Liver (tissue), 9 donors: ENCODE measurements around the gene CDH4. TPM values are rescaled to one million over a fixed set of nuclear protein-coding genes. Genes with fewer than 3 reads are reported as not detected.

Experiments used
- DNase-seq: peaks from one replicate; pipeline ENCODE4 v3.0.0-alpha.2; 2017; ENCODE audit warnings: low spot score
- H3K27ac ChIP-seq, 2 donors: one replicate each; pipeline ENCODE4 v1.7.0; 2013; ENCODE audit warnings: inconsistent platforms in 2 of 2, low read length in 2 of 2, control low read depth in 1 of 2, low read depth in 1 of 2, mild to moderate bottlenecking in 1 of 2
- H3K27me3 ChIP-seq, 4 donors: one replicate each; pipeline versions ENCODE4 v1.6.1 to v1.7.0; 2013; ENCODE audit warnings: low read length in 3 of 4, inconsistent platforms in 1 of 4, mild to moderate bottlenecking in 1 of 4, moderate library complexity in 1 of 4; ENCODE audit not compliant: control insufficient read depth in 4 of 4, insufficient read depth in 4 of 4
- H3K36me3 ChIP-seq, 4 donors: one replicate each; pipeline versions ENCODE4 v1.6.1 to v1.7.0; 2013; ENCODE audit warnings: low read length in 3 of 4, mild to moderate bottlenecking in 3 of 4, low read depth in 1 of 4, moderate library complexity in 1 of 4; ENCODE audit not compliant: control insufficient read depth in 4 of 4, insufficient read depth in 3 of 4
- H3K4me1 ChIP-seq, 4 donors: one replicate each; pipeline versions ENCODE4 v1.6.1 to v1.7.0; 2013; ENCODE audit warnings: low read length in 3 of 4, mild to moderate bottlenecking in 3 of 4, moderate library complexity in 1 of 4; ENCODE audit not compliant: control insufficient read depth in 4 of 4, insufficient read depth in 4 of 4
- H3K4me3 ChIP-seq, 3 donors: one replicate each; pipeline versions ENCODE4 v1.6.1 to v1.7.0; 2013; ENCODE audit warnings: low read length in 3 of 3, control low read depth in 1 of 3, low read depth in 1 of 3, mild to moderate bottlenecking in 1 of 3
- H3K9ac ChIP-seq, 2 donors: one replicate each; pipeline ENCODE4 v1.7.0; 2013; ENCODE audit warnings: low read length in 2 of 2, mild to moderate bottlenecking in 2 of 2, moderate library complexity in 2 of 2, control low read depth in 1 of 2, low read depth in 1 of 2
- H3K9me3 ChIP-seq, 4 donors: one replicate each; pipeline versions ENCODE4 v1.6.1 to v1.7.0; 2013; ENCODE audit warnings: low read length in 3 of 4; ENCODE audit not compliant: control insufficient read depth in 4 of 4
- EGR1 ChIP-seq, 2 donors: IDR thresholded peaks; 2 replicates each; pipeline ENCODE4 v1.6.1; 2016 to 2018; ENCODE audit warnings: antibody characterized with exemption in 2 of 2, low read depth in 2 of 2
- FOXA1 ChIP-seq: IDR thresholded peaks from 2 replicates; pipeline ENCODE4 v1.6.1; 2016; ENCODE audit warnings: antibody characterized with exemption
- FOXA2 ChIP-seq: IDR thresholded peaks from 2 replicates; pipeline ENCODE4 v1.6.1; 2016; ENCODE audit warnings: antibody characterized with exemption
- GABPA ChIP-seq, 2 donors: IDR thresholded peaks in 1 of 2; conservative IDR thresholded peaks in 1 of 2; 2 replicates each; pipeline ENCODE4 v1.6.1; 2016; ENCODE audit warnings: antibody characterized with exemption in 2 of 2, mild to moderate bottlenecking in 1 of 2, moderate library complexity in 1 of 2
- HNF4G ChIP-seq: IDR thresholded peaks from 2 replicates; pipeline ENCODE4 v1.6.1; 2016; ENCODE audit warnings: antibody characterized with exemption
- JUND ChIP-seq, 2 donors: IDR thresholded peaks; 2 replicates each; pipeline ENCODE4 v1.6.1; 2016; ENCODE audit warnings: antibody characterized with exemption in 2 of 2
- NR2F2 ChIP-seq: IDR thresholded peaks from 2 replicates; pipeline ENCODE4 v1.6.1; 2016; ENCODE audit warnings: antibody characterized with exemption
- RAD21 ChIP-seq, 2 donors: IDR thresholded peaks; 2 replicates each; pipeline ENCODE4 v1.6.1; 2016; ENCODE audit warnings: antibody characterized with exemption in 2 of 2, mild to moderate bottlenecking in 2 of 2
- RXRA ChIP-seq, 2 donors: IDR thresholded peaks; 2 replicates each; pipeline ENCODE4 v1.6.1; 2017 to 2018; ENCODE audit warnings: antibody characterized with exemption in 2 of 2, mild to moderate bottlenecking in 1 of 2
- SP1 ChIP-seq: IDR thresholded peaks from 2 replicates; pipeline ENCODE4 v1.6.1; 2018; ENCODE audit warnings: antibody characterized with exemption, mild to moderate bottlenecking
- TAF1 ChIP-seq: conservative IDR thresholded peaks from 2 replicates; pipeline ENCODE4 v1.6.1; 2016; ENCODE audit warnings: antibody characterized with exemption, mild to moderate bottlenecking
- YY1 ChIP-seq: IDR thresholded peaks from 2 replicates; pipeline ENCODE4 v1.6.1; 2016; ENCODE audit warnings: antibody characterized with exemption, mild to moderate bottlenecking
- whole genome bisulfite sequencing: extraction: QIAGEN DNeasy Blood & Tissue Kit; methylation state at CpG from one replicate; pipeline ENCODE4 v1.1.7; 2013; 5-methylcytosine and 5-hydroxymethylcytosine counted together
- polyA plus RNA-seq, 2 donors: library from polyadenylated mRNA; stranded (reverse) in 1 of 2; unstranded in 1 of 2; fragments of 200-250 nt in 1 of 2; fragments of >200 nt in 1 of 2; fragmentation: Nextera tagmentation in 1 of 2; extraction: Ambion mirVana in 1 of 2; gene quantifications; one replicate each; pipeline versions ENCODE4 v1.2.1 to v1.2.3, GENCODE V29; 2013 to 2015
- total RNA-seq, 2 donors: library from RNA; depleted of rRNA; stranded (reverse); fragments of >200 nt; gene quantifications; one replicate each; pipeline ENCODE4 v1.2.3, GENCODE V29; 2014
- TF ChIP-seq, protein P1 (sequence below): IDR thresholded peaks from 2 replicates; pipeline ENCODE4 v1.6.1; 2016; ENCODE audit warnings: antibody characterized with exemption
- TF ChIP-seq, protein P2 (sequence below): IDR thresholded peaks from 2 replicates; pipeline ENCODE4 v1.6.1; 2016; ENCODE audit warnings: antibody characterized with exemption
- donor health status: healthy.
- donor health status: healthy.
- donor health status: healthy.
- donor health status: healthy.
- donor health status: healthy.

The CDH4 gene
- total and polyA plus RNA-seq, 4 donors = 0.03 to 0.25 (median 0.19) TPM; not detected in 1

- Histone ChIP-seq H3K4me1 (no peaks in the 10 kb centered on the region), H3K27me3 (no peaks in the 10 kb centered on the region), H3K9me3 (no peaks in the 10 kb centered on the region), H3K27ac (no peak overlapping the region), H3K9ac (no peak overlapping the region), H3K36me3 (no peaks in the 10 kb centered on the region), H3K4me3 (no peak overlapping the region)
- WGBS = 49% methylated on average over 41 of the region's 41 CpGs
- DNase-seq = no peak
- TF ChIP-seq NR2F2 = no peak
- no peak for TF ChIP-seq YY1
- TF ChIP-seq EGR1 (IDR thresholded peaks at IDR 0.05; ENCODE audit: low read depth in 2 of 2) = no peak
- TF ChIP-seq FOXA1 = no peak
- TF ChIP-seq GABPA (IDR thresholded peaks at IDR 0.05 in 1 of 2, conservative IDR thresholded peaks at IDR 0.05 in 1 of 2) = no peak
- TF ChIP-seq, protein P1, sequence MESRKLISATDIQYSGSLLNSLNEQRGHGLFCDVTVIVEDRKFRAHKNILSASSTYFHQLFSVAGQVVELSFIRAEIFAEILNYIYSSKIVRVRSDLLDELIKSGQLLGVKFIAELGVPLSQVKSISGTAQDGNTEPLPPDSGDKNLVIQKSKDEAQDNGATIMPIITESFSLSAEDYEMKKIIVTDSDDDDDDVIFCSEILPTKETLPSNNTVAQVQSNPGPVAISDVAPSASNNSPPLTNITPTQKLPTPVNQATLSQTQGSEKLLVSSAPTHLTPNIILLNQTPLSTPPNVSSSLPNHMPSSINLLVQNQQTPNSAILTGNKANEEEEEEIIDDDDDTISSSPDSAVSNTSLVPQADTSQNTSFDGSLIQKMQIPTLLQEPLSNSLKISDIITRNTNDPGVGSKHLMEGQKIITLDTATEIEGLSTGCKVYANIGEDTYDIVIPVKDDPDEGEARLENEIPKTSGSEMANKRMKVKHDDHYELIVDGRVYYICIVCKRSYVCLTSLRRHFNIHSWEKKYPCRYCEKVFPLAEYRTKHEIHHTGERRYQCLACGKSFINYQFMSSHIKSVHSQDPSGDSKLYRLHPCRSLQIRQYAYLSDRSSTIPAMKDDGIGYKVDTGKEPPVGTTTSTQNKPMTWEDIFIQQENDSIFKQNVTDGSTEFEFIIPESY = no peak
- TF ChIP-seq SP1 = no peak
- TF ChIP-seq RAD21 (IDR thresholded peaks at IDR 0.05) = no peak
Observed at GRCh38 chr20:61964675-61965605, 712.9 kb downstream of the CDH4 start.

DNA sequence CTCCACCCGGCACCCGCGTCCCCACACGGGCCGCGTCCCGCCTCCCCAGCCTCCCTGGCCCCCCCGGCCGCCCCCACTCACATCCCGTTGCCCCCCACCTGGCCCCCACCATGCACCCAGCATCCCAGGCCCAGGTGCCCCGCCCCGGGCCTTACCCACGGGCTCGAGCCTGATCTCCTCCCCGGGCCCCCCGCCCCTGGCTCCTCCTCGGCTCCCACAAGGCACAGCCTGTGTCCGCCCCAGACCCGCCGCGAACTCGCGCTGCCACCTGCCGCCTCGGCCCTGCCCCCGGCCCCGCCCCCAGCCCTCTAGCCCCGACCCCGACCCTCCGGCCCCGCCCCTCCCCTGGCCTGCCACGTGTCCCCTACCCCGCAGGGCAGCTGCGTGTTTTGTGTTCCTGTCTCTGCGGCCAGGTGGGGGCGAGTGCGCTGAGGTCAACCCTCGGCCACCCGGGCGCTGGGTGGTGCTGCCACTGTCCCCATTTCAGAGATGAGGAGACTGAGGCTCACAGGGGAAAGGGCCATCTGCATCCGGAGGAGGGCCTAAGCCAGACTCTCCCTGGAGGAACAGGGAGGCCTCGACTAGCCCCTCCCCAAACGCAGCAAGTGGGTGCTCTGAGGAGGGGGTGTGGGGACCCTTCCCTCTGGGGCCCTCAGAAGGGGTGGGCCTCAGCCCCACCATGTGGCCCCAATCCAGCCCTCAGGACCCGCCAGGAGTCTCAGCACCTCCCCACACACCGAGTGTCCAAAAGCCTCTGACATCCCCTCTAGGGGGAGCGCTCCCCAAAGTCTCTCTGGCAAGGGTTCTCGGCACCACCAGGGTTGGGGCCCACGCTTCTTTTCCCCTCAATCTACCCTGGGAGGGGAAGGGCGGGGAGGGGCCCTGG, 713.8 kb downstream of the CDH4 start:
- Histone ChIP-seq H3K27me3 (no peaks in the 10 kb centered on the region), H3K4me1 (no peaks in the 10 kb centered on the region), H3K9me3 (no peaks in the 10 kb centered on the region), H3K4me3 (no peak overlapping the region), H3K27ac (no peak overlapping the region), H3K9ac (no peak overlapping the region), H3K36me3 (no peaks in the 10 kb centered on the region)
- no peak for TF ChIP-seq JUND (IDR thresholded peaks at IDR 0.05)
- no peak for TF ChIP-seq RXRA (IDR thresholded peaks at IDR 0.05)
- TF ChIP-seq EGR1 (IDR thresholded peaks at IDR 0.05; ENCODE audit: low read depth in 2 of 2) = no peak
- TF ChIP-seq HNF4G = no peak
- TF ChIP-seq, protein P2, sequence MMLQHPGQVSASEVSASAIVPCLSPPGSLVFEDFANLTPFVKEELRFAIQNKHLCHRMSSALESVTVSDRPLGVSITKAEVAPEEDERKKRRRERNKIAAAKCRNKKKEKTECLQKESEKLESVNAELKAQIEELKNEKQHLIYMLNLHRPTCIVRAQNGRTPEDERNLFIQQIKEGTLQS = no peak
- no peak for TF ChIP-seq TAF1
- no peak for TF ChIP-seq RAD21 (IDR thresholded peaks at IDR 0.05)
- TF ChIP-seq FOXA2 = no peak
- no peak for DNase-seq
- WGBS = 24% methylated on average over 49 of the region's 49 CpGs
